Glomerular visceral epithelial cell (primary cell): Measurements from ENCODE around the gene TSSK1B.
"Not testable (repeated sequence)": the region's sequence is repeated elsewhere in the genome, so short reads cannot be mapped to it uniquely, and the experiment has no call there.

Experiments used
- DNase-seq: peaks from one replicate; pipeline ENCODE4 v3.0.0-alpha.2; 2016; ENCODE audit errors: extremely low spot score

TSSK1B gene, protein sequence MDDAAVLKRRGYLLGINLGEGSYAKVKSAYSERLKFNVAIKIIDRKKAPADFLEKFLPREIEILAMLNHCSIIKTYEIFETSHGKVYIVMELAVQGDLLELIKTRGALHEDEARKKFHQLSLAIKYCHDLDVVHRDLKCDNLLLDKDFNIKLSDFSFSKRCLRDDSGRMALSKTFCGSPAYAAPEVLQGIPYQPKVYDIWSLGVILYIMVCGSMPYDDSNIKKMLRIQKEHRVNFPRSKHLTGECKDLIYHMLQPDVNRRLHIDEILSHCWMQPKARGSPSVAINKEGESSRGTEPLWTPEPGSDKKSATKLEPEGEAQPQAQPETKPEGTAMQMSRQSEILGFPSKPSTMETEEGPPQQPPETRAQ

DNA sequence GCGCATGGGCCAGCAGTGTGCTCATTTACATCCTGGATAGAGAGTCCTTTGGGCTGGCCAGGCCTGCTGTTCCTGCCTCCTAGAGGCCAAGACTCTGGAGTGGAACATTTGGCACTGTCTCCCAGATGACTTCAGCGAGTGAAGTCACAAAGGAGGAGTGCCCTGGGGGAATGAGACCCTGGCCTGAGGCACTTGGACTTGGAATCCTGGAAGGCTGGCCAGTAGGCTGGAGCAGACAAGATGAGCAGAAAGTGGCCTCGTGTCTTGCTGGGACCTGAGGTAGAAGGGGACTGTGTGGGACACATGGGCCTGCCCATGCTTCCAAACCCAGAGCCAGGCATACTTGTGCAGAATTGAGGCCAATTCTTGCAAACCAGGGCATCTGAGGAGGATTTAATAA lies at the start of gene TSSK1B:
Gene TSSK1B, minus strand, starts transcription at position 101 of the 400 bp plus-strand sequence. CDS start 150 bp downstream, outside the sequence.
- DNase-seq: no peak

DNA sequence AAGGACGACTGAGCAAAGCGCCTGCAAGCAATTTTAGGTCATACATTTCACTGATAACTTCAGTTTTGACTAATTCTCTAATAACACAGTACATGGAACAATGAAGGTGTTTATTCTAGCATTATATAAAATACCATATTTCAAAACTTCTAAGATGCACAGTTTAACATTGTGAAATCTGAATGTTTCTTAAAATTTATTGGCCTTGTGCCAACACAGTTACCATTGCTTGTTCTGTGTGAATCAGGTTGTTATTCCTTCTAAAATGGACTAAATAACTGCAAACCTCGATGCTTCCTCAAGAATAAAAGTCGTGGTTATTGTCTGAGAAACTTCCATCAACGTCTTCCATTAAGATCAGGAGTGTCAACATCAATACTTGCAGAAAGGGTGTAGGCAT lies 45.5 kb upstream of the TSSK1B start:
- no peak for DNase-seq

DNA sequence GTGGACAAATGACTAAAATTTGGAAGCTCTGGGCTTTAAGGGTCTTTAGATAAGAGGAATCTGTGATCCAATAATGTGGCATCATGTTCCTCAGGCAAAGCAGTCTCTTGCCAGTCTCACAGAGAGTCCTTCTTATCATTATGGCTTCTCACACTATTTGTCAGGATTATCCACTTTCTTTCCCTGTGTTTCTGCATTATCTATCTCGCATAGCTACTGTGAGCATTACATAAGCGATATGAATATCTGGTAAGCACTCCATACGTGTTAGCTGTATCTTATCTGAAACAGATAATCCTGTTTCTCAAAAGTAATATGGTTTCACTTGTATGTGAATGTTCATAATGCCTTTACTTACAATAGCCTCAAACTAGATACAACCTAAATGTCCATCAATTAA lies 43.9 kb upstream of the TSSK1B start:
- no peak for DNase-seq

DNA sequence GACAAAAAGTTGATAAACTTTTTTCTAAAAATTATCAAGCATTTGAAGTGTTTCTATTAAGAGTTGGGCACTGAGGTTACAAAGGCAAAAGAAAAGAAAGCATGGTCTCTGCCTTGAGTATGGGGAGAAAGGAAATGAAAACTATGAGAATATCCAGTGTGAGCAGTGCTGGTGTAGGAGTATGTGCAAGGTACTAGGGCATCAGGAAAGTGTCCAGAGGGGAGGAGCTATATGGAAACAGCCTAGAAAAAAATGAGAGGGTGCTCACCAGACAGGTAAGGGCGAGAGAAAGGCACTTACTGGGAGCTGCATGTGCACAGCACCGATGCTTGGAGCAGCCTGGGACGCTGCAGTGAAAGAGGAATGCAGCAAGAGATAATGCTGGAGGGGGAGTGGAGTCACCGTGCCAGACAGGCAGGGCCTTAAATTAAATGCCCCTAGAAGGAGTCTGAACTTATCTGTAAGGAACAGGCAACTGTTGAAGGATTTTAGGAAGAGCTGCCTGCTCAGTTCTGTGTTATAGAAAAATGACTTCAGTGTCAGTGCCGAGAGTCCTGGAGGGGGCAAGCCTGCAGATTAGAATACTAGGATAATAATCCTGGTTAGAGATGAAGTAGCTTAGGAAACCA lies 39.4 kb upstream of the TSSK1B start:
- no peak for DNase-seq

DNA sequence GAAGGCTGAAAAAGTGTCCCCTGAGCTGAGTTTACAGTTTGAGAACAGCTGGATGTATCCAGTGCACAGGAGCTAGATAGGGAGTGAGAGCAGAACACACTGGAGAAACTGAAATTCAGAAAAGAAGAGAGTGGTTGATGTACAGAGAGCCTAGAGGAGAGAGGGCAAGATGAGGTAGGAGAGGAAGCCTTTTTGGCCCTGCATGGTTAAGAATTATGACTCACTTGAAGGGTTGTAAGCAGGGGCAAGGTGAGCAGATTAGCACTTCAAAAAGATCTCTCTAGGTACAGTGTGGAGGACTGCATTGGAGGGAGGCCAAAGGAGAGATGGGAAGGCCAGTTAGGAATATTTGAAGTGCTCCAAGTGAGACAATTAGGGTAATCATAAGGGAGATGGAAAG lies 28.2 kb upstream of the TSSK1B start:
- DNase-seq: no peak

DNA sequence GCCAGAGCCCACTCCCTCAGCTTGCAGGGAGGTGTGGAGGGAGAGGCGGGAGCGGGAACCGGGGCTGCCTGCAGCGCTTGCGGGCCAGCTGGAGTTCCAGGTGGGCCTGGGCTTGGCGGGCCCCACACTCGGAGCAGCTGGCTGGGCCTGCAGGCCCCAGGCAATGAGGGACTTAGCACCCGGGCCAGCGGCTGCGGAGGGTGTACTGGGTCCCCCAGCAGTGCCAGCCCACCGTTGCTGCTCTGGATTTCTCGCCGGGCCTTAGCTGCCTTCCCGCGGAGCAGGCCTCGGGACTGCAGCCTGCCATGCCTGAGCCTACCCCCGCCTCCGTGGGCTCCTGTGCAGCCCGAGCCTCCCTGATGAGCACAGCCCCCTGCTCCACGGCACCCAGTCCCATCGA lies 22.3 kb upstream of the TSSK1B start:
- not testable (repeated sequence) for DNase-seq

DNA sequence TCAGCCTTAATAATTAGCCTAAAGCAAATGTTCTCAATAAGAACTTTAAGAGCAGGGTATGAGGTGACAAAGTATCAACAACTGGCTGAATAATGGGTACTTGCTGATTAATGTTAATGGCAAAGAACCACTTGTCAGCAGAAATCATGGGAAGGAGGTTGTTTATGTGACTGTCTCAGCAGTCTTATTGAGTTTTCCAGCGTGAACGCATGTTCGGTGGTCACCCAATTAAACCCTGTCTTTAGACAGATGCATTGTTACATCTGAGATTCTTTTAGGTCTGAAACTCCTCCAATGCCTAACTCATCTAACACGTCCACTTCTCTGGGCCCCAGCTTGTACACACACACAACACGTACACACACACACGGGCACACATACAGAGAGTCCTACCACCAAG lies 18.2 kb upstream of the TSSK1B start:
- no peak for DNase-seq

DNA sequence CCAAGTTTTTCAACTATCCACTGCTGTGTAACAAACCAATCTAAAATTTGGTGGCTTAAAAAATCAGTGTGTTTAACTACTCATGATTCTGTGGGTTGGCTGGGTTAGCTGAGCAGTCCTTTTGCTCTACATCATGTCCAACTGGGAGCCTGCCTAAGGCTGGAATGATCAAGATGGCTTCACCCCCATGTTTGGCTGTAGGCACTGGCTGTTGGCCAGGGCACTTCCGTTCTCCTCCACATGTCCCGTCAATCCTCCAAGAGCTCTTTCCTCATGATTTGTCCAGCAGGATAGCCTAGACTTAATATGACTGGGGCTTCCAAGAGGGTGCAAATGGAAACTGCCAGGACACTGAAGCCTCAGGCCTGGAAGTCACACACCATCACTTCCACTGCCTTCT lies 17.0 kb upstream of the TSSK1B start:
- DNase-seq: no peak

DNA sequence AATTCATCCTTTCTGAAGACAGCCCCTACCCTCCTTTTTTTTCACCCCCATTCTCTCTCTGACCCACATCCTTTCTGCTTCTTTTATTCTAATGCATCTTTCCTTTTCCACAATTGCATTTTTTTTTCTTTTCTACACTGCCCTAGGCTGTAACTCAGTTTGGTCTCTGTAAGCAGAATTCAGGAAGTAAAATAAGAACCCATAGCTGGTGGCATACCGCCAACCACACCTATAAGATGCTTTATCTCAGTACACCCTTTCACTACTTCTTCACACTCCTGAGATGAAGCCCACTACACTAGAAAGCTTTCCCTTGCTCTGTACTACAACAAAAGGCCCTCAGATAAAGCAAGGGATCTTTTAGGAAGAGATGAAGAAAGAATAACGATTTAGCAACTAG lies 16.1 kb upstream of the TSSK1B start:
- DNase-seq: no peak

DNA sequence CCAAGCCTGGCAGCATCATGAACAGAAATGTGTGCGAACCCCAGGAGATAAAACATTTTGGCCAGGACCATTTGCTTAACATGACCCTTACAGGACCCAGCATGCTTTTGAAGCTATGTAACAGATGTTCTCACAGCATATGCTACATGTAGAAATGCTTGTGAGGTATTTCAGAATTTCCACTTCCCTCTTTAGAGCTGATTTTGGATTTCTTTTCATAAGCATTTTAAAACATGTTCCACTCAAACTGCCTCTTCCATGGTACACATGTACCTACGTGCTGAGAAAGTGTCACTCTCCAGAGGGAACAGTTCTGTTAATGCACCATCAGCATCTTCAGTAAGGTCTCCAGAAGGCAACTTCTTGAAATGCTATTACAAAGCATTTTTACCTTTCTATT lies 15.7 kb upstream of the TSSK1B start:
- no peak for DNase-seq

DNA sequence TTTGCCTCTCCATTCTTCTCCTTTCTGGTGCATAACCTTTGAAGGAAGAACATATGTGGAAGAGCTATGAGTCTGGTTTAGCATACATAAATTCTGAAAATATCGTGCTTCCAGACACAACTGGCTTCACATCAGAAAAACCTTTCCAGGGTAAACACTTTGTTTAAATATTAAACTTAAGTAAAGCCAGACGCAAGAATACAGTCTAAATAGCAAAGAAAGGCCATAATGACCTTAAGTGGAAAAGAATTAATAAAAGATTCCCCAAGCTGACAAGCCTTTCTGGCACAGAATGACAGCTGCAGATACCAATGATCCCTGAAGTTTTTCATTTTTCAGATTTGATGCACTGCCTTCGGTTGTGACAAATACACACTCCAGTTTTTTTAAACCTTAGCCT lies 13.5 kb upstream of the TSSK1B start:
- no peak for DNase-seq

DNA sequence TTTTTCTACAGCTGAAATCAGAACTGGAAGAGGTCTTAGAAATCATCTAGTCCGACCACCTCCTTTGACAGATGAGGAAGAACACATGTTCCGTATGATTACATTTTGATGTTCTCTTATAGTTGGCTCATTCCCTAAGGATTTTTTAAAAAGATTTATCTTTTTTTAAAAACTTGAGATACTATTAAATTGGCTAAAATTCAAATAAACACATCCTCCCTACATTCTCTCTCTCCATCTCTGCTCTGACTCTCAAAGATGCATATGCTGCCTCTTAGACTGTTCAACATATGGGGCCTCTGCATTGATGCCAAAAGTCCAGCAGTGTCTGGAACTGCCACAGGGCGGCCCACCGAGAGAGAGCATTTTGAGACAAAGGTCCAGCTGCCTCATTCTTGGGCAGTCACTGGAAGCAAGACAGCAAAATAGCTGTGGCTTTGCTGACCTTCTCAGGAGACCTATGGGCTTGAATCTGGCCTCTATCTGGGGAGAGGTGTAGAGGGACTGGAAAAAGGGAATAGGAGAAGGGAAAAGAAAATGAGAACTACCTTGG lies 12.8 kb upstream of the TSSK1B start:
- DNase-seq: no peak

DNA sequence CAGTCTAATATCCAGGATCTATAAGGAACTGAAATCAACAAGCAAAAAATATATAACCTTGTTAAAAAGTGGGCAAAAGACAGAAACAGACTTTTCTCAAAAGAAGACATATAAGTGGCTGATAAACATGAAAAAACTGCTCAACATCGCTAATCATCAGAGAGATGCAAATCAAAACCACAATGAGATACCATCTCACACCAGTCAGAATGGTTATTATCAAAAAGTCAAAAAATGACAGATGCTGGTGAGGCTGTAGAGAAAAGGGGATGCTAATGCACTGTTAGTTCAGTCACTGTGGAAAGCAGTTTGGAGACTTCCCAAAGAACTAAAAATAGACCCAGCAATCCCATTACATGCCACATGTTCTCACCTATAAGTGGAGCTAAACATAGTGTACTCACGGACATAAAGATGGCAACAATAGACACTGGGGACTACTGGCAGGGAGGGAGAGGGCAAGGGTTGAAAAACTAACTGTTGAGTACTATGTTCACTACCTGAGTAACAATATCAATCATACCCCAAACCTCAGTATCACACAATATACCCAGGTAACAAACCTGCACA lies 11.7 kb upstream of the TSSK1B start:
- DNase-seq: no peak

DNA sequence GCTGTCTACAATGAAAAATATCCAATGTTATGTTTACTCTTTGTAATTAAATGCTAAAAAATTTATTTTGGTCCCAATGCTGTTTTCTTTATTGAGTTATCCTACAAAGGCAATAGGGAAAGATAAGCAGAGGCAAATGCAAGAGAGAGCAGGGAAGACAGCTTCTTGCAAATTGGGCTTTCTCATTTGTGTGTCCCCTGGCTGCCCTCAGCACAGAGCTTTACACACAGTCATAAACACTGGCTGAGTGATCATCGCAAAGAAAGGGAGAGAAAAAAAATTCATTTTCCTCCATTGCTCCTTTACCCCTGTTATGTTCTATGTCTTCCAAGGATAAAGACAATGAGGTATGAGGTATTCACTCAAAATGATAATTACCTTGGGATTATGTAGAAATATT lies 2.3 kb upstream of the TSSK1B start:
- DNase-seq: no peak

DNA sequence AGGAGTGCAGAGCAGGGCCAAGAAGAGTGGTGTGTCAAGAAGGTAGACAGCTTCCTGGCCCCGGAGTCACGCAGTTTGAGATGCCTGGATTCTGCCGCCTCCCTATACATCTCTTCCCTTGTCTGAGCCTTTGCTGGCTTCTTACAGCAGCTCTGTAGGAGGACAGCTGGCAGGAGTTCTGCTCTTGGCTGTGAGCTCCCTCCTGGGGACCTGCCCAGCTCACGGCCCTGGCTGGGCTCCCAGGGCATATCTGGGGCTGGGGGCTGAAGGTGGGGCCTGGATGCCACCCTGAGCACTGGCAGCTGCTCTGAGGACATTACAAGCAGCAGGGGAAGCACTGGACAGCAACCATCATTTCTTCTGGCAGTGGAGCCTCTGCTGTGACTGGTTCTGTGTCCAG lies 786 bp upstream of the TSSK1B start:
- DNase-seq: no peak

DNA sequence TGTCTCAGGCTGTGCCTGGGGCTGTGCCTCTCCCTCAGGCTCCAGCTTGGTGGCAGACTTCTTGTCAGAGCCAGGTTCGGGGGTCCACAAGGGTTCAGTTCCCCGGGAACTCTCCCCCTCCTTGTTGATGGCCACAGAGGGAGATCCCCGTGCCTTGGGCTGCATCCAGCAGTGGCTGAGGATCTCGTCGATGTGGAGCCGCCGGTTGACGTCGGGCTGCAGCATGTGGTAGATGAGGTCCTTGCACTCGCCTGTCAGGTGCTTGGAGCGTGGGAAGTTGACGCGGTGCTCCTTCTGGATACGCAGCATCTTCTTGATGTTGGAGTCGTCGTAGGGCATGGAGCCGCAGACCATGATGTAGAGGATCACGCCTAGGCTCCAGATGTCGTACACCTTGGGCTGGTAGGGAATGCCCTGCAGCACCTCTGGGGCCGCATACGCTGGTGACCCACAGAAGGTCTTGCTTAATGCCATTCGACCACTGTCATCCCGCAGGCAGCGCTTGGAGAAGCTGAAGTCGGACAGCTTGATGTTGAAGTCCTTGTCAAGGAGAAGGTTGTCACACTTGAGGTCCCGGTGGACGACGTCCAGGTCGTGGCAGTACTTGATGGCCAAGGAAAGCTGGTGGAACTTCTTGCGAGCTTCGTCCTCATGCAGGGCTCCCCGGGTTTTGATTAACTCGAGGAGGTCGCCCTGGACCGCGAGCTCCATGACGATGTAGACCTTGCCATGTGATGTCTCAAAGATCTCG lies 752 bp downstream of the TSSK1B start:
- DNase-seq: no peak

DNA sequence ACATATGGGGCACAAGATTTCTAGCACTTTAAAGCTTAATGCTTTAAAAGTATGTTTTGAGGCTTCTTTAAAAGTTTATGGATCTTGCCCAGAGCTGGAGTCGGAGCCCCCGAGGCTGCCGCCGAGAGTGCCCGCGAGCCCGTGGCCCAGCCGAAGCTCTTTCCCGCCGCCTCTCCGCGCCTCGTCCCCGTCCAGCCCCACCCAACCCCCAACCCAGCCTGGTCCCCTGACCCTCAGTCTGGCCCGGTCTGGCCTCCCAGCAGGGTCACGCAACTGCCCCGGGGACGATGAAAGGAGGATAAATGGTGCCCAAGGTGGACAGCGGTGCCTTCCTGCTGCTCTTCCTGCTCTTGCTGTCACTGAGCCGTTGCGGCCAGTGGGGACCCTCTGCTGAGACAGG lies 1.7 kb downstream of the TSSK1B start:
- DNase-seq: no peak

DNA sequence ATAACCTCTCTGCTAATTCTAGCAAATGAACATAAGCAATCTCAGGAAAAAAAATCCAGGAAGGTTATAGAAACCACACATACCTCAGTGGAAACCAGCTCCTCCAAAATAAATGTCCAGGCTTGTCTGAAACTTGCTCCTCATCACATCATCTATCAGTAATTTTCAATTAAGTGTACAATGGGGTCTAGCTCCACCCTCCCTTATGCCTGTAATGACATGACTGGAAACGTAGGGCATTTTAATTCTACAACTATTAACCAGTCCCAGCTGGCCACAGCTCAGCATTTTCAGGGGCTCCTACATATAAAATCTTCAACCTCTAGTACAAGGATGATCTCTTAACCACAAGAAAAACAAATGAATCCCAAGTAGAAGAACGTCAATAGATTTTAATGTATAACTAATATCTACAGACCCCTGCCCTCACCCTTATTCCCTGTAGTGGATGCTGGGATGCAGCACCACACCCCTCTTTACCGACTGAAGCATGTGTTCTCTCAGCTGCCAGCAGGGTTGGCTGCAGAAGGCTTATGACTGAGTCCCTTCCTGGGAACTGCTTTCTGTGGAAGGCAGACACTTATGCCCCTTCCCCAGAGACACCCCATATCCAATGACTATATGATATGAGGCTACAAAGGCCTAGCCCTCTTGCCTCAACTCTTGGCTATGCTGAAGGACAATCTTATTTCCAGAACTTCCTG lies 6.8 kb downstream of the TSSK1B start:
- DNase-seq: no peak

DNA sequence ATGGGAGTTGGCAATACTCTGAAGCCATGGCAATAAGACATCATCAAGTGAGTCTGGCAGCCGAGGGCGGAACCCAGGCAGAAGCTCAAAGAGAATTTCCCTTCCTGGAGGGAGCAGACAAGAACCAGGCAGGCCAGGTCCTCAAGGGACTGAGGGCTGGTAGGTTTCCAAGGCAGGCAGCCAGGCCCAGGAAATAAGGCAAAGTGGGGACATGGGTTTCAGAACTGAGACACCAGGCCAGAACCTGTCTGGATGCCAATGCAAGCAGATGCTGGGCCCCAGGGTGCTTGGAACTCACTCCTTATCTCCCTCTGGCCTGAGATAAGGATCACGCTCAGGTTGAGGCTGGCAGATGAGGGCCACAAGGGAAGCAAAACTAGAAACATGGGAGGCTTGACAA lies 8.9 kb downstream of the TSSK1B start:
- DNase-seq: no peak

DNA sequence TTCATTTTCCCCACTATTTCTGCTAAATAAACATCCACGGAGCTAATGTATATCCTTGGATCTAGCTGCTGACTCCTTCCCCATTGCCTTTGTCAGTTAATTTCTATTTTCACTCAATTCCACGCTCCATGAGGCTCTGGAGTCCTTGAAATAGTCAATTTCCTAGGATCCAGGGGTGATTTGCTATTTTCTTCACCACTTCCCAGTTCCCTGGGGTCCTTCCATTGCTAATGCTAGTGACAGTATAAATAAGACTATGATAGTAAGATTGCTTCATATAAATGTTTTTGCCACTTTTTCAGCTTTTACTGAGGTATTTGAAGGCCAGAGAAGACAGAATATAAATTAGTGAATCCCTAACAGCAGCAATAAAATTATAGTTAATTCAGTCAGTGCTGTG lies 13.1 kb downstream of the TSSK1B start:
- no peak for DNase-seq

DNA sequence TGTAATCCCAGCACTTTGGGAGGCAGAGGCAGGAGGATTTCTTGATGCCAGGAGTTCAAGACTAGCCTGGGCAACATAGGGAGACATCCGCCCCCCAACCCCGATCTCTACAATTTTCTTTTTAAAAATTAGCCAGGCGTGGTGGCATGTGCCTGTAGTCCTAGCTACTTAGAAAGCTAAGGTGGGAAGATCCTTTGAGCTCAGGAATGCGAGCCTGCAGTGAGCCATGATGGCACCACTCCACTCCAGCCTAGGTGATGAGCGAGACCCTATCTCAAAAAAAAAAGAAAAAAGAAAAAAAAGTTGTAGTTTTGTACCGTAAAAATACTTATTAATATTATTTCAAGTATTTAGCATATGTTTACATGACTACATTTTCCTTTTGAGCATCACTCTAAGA lies 29.3 kb downstream of the TSSK1B start:
- DNase-seq: no peak

DNA sequence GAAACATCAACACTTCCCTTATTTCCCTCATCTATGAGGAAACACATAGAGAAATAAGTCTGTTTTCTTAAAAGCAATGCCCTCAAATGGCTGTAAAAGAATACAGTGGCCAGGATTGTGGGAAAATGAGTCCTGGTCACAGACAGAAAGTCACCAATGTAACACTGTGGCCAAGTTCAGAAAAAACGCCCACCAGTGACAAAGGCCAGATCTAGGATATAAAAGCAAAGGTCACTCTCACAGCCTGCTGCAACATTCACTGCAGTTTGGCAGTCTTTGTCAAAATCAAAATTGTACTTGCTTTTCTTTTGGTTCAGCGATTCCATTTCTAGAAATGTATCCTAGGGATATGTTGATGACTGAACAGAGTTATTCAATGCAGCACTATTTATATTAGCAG lies 30.5 kb downstream of the TSSK1B start:
- DNase-seq: no peak
